ENCODE results near the gene GRIN1.

DNA sequence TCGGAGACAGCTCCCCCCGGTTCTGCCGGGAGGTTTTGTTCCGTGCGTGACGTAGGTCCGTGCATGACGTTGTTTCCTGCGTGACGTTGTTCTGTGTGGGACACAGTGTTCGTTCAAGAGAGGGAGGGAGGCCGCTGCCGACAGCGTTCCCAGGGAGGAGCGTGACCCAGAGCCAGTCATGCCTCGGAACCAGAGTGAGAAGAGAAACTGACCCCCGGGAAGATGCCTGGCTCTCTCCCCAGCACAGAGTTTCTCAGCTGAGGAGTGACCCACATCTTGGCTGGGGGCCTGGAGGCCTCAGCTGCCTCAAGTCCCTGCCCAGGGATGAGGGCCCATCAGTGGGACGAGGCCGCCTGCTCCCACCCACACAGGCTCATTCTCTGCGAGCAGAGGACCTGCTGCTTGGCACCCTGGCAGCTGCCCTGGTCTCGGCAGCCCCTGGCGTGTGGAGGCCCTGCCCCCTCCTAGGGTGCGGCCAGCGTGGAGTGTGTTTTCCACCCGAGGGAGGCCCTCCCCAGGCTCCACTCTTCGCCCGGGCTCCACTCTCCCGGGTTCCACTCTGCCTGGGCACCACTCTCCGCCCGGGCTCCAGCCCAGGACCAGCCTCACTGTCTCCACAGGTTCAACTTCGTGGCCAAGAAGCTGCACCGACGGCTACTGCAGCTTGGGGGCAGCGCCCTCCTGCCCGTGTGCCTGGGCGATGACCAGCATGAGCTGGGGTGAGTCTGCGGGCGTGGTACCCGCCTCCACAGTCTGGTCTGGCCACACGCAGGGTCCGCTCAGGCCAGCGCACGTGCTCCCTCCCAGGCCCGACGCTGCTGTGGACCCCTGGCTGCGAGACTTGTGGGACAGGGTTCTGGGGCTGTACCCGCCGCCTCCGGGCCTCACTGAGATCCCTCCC is 74.5 kb downstream of the GRIN1 start:
- TF ChIP-seq POLR2AphosphoS5 (IDR thresholded peaks at IDR 0.05; ENCODE audit: low read depth, low read length) (no peak), POLR2A (IDR thresholded peaks at IDR 0.05; ENCODE audit: low read depth, low read length) (no peak), PAX5 (IDR thresholded peaks at IDR 0.05; ENCODE audit: insufficient read depth, low read length, severe bottlenecking) (no peak), POU2F2 (IDR thresholded peaks at IDR 0.05; ENCODE audit: low read depth, low read length) (no peak), TAF1 (IDR thresholded peaks at IDR 0.05; ENCODE audit: low read depth, low read length) (no peak)
